ENCODE results near the gene ATP5F1D.

ATP5F1D gene

DNA sequence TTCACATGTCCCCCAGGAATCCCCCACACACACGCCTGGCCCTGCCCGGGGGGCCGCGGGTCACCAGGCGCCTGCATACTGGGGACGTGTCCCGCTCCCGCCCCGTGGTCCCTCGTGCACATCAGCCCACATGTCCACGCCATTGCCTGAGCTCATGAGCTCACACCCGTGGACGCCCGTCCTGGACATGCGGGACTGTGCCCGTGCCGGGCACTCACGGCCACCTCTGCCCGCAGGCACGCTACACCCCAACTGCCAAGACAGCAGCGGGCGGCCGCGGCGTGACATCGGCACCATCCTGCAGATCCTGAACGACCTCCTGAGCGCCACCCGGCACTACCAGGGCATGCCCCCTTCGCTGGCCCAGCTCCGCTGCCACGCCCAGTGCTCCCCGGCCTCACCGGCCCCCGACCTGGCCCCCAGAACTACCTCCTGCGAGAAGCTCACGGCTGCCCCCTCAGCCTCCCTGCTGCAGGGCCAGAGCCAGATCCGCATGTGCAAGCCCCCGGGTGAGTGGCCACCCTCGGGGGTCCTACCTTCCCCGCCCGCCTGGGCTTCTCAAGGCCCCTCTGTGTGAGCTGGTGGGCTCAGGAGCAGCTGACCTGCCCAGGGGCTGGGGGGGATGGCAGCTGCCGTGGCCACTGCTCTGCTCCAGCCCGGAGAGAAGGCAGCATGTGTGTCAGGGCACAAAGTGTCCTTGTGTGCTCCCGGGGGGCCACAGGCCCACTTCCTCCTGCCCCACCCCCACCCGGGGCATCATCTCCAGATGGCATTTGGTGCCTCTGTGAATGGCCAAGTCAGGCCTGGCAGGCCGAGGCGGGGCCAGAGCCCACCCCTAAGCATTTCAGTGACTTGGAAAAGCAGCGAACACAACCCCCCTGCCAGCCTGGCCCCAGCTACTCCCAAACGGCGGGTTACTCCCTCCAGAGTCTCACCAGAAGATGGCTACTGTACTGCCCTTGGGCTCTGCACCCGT, 13.9 kb downstream of the ATP5F1D start:
- peak overlapping the region; percentile 42 for H3K9ac ChIP-seq (ENCODE audit: insufficient read length, low read depth)
- peaks cover 62% of the 10 kb centered on the region for H3K36me3 ChIP-seq (ENCODE audit: insufficient read depth, insufficient read length, low read length)

DNA sequence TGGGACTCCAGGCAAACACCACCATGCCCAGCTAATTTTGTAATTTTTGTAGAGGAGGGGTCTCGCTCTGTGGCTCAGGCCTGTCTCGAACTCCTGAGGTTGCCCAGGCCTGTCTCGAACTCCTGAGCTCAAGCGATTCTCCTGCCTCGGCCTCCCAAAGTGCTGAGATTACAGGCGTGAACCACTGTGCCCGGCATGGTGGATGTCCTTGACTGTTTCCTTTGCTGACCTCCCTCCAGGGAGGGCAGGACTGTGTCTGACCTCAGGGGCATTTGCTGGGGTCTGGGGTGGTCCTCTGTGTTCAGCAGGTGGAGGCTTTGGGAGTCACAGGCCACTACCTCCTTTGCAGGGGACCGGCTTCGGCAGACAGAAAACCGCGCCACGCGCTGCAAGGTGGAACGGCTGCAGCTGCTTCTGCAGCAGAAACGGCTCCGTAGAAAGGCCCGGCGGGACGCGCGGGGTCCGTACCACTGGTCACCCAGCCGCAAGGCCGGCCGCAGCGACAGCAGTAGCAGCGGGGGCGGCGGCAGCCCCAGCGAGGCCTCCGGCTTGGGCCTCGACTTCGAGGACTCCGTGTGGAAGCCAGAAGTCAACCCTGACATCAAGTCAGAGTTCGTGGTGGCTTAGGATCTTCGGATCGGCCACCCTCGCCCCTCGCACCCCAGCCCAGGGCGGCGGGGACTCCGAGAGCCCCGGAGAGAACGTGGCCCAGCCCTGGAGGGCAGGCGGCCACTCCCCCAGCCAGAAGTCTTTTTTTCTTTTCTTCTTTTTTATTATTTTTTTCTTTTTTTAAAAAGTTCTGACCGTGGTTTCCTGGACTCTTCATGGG, 15.3 kb downstream of the ATP5F1D start:
- Histone ChIP-seq H3K9ac (ENCODE audit: insufficient read length, low read depth) (peak overlapping the region; percentile 9), H3K4me1 (ENCODE audit: insufficient read depth, insufficient read length) (peaks cover 47% of the 10 kb centered on the region), H3K4me3 (ENCODE audit: insufficient read length, low read depth) (no peak overlapping the region), H3K9me3 (ENCODE audit: insufficient read depth, low read length) (no peaks in the 10 kb centered on the region), H3K36me3 (ENCODE audit: insufficient read depth, insufficient read length, low read length) (peaks cover 51% of the 10 kb centered on the region), H3K27me3 (ENCODE audit: insufficient read depth, insufficient read length) (no peaks in the 10 kb centered on the region)
- TF ChIP-seq SUZ12 (IDR thresholded peaks at IDR 0.05; ENCODE audit: extremely low read depth, insufficient read depth, insufficient read length) (no peak), ZNF274 (IDR thresholded peaks at IDR 0.05; ENCODE audit: low read depth, low read length) (no peak), YY1 (IDR thresholded peaks at IDR 0.05; ENCODE audit: insufficient read depth, insufficient read length) (no peak)
- no peak for DNase-seq (ENCODE audit: low read depth, low spot score)

More for the DNA sequence above, 13.9 kb downstream of the ATP5F1D start:
- no peak for DNase-seq (ENCODE audit: low read depth, low spot score)
- TF ChIP-seq SUZ12 (IDR thresholded peaks at IDR 0.05; ENCODE audit: extremely low read depth, insufficient read depth, insufficient read length), result no peak
- Histone ChIP-seq H3K4me3 (ENCODE audit: insufficient read length, low read depth) (no peak overlapping the region), H3K27me3 (ENCODE audit: insufficient read depth, insufficient read length) (no peaks in the 10 kb centered on the region), H3K4me1 (ENCODE audit: insufficient read depth, insufficient read length) (peaks cover 42% of the 10 kb centered on the region), H3K9me3 (ENCODE audit: insufficient read depth, low read length) (no peaks in the 10 kb centered on the region)

DNA sequence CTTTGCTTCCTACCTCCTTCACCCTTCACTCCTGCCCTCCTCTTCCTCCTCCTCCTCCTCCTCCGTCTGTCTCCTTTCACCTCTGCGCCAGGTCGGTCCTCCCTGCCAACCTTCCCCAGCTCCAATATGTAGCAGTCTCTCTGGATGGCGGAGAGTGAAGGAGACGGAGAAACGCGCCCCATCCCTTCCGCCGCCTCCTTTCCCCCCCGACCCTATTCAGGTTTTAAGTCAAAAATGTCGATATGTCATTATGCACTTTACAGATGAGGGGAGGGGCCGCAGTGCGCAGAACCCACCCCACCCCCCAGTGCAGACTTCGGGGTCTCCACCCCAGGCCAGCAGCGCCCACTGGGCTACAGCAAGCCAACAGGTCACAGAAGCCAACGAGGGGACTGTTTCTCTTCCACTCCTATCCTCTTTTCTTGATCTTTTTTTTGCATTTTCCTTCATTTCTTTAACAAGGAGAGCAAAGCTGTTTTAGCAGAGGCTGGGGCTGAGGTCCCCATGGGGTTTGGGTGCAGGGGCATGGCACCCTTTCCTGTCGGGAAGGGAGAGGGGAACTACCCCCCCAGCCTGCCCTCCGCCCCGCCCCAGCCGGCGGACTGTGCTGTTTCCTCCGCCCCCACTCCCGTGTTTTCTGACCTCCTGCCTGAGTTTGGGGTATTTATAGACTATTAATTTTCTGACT, 16.1 kb downstream of the ATP5F1D start:
- Histone ChIP-seq H3K9ac (ENCODE audit: insufficient read length, low read depth) (no peak overlapping the region), H3K27me3 (ENCODE audit: insufficient read depth, insufficient read length) (no peaks in the 10 kb centered on the region), H3K4me1 (ENCODE audit: insufficient read depth, insufficient read length) (peaks cover 50% of the 10 kb centered on the region), H3K4me3 (ENCODE audit: insufficient read length, low read depth) (no peak overlapping the region), H3K9me3 (ENCODE audit: insufficient read depth, low read length) (no peaks in the 10 kb centered on the region), H3K36me3 (ENCODE audit: insufficient read depth, insufficient read length, low read length) (peaks cover 49% of the 10 kb centered on the region)
- no peak for DNase-seq (ENCODE audit: low read depth, low spot score)
- TF ChIP-seq SUZ12 (IDR thresholded peaks at IDR 0.05; ENCODE audit: extremely low read depth, insufficient read depth, insufficient read length), result no peak
- no peak for TF ChIP-seq ZNF274 (IDR thresholded peaks at IDR 0.05; ENCODE audit: low read depth, low read length)
- TF ChIP-seq YY1 (IDR thresholded peaks at IDR 0.05; ENCODE audit: insufficient read depth, insufficient read length), result no peak

DNA sequence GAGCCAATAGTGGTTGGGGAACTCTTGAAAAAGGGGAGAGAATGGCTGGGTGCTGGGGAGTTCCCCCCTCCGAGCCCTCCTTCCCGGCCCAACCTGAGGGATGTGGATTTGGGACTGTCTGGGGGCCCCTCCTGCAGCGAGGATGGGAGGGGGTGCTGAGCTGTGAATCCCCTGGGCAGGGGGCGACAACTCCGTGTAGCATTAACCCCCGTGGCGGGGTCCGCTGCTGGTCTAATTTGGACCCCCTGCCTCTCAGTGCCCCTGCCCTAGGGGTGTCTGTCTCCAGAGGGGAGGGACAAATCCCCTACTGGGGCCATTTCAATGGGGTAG, 16.6 kb downstream of the ATP5F1D start:
- Histone ChIP-seq H3K36me3 (ENCODE audit: insufficient read depth, insufficient read length, low read length) (peaks cover 49% of the 10 kb centered on the region), H3K4me3 (ENCODE audit: insufficient read length, low read depth) (no peak overlapping the region), H3K4me1 (ENCODE audit: insufficient read depth, insufficient read length) (peaks cover 50% of the 10 kb centered on the region), H3K9ac (ENCODE audit: insufficient read length, low read depth) (no peak overlapping the region), H3K9me3 (ENCODE audit: insufficient read depth, low read length) (no peaks in the 10 kb centered on the region), H3K27me3 (ENCODE audit: insufficient read depth, insufficient read length) (no peaks in the 10 kb centered on the region)
- DNase-seq (ENCODE audit: low read depth, low spot score), result no peak
- TF ChIP-seq SUZ12 (IDR thresholded peaks at IDR 0.05; ENCODE audit: extremely low read depth, insufficient read depth, insufficient read length) (no peak), YY1 (IDR thresholded peaks at IDR 0.05; ENCODE audit: insufficient read depth, insufficient read length) (no peak), ZNF274 (IDR thresholded peaks at IDR 0.05; ENCODE audit: low read depth, low read length) (no peak)

DNA sequence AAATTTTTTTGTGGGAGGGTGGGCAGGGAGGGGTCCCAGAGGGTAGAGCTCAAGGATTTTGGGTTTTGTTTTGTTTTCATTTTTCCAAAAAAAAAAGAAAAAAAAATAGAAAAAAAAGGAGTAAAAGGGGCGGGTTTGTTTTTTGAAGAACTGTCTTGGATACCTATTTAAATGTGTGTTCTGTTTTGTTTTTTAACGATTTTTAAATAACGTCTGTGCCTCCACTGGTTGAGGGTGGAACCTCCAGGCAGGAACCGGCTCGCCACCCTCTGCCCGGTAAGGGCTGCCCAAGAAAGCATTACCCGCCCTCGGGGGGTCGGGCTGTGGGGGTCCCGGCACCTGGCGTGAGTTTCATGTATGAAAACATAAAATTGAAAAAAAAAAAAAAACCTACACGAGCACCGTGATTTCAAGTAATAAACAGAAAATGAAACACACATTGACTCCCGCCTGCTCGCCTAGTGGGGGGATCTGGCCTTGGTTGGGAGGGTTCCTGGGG, 17.2 kb downstream of the ATP5F1D start:
- Histone ChIP-seq H3K4me3 (ENCODE audit: insufficient read length, low read depth) (no peak overlapping the region), H3K9ac (ENCODE audit: insufficient read length, low read depth) (peak overlapping the region; percentile 3), H3K36me3 (ENCODE audit: insufficient read depth, insufficient read length, low read length) (peaks cover 44% of the 10 kb centered on the region), H3K27me3 (ENCODE audit: insufficient read depth, insufficient read length) (no peaks in the 10 kb centered on the region), H3K9me3 (ENCODE audit: insufficient read depth, low read length) (no peaks in the 10 kb centered on the region), H3K4me1 (ENCODE audit: insufficient read depth, insufficient read length) (peaks cover 48% of the 10 kb centered on the region)
- TF ChIP-seq ZNF274 (IDR thresholded peaks at IDR 0.05; ENCODE audit: low read depth, low read length) (no peak), YY1 (IDR thresholded peaks at IDR 0.05; ENCODE audit: insufficient read depth, insufficient read length) (no peak), SUZ12 (IDR thresholded peaks at IDR 0.05; ENCODE audit: extremely low read depth, insufficient read depth, insufficient read length) (no peak)
- no peak for DNase-seq (ENCODE audit: low read depth, low spot score)

DNA sequence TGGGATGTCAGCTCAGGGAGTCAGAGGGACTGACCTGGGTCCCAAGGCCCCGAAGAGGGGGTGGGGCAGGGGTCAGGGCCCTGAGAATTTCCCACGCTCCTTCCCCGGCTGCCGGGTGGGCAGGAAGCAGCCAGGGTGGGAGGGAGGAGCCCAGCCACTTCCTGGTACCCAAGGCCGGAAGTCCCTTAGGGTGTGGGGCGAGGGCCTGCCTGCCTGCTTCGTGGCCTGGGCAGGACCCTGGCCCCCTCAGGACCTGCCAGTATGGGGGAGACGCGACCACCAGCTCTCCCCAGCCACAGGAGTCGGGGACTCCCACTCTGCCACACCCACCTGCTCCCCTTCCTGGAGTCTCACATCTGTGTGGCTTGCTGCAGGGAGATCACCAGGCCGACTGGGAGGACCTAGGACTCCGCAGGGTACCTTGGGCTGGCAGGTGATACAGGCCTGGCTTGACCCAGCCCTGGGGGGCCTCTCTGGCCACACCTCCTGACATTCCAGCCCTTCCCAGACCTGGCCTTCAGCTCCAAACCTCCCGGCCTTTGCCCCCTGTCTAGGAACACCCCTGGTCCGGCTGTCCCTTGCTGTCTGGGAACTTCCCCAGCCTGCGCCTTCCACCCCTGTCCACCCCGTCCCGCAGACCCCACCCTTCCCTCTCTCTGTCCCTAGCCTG, 17.8 kb downstream of the ATP5F1D start:
- Histone ChIP-seq H3K36me3 (ENCODE audit: insufficient read depth, insufficient read length, low read length) (peaks cover 44% of the 10 kb centered on the region), H3K9me3 (ENCODE audit: insufficient read depth, low read length) (no peaks in the 10 kb centered on the region), H3K4me1 (ENCODE audit: insufficient read depth, insufficient read length) (peaks cover 47% of the 10 kb centered on the region), H3K4me3 (ENCODE audit: insufficient read length, low read depth) (no peak overlapping the region), H3K9ac (ENCODE audit: insufficient read length, low read depth) (peak overlapping the region; percentile 3), H3K27me3 (ENCODE audit: insufficient read depth, insufficient read length) (no peaks in the 10 kb centered on the region)
- TF ChIP-seq SUZ12 (IDR thresholded peaks at IDR 0.05; ENCODE audit: extremely low read depth, insufficient read depth, insufficient read length) (no peak), ZNF274 (IDR thresholded peaks at IDR 0.05; ENCODE audit: low read depth, low read length) (no peak), YY1 (IDR thresholded peaks at IDR 0.05; ENCODE audit: insufficient read depth, insufficient read length) (no peak)
- no peak for DNase-seq (ENCODE audit: low read depth, low spot score)
